Measurements from ENCODE around the gene ANKRD34B. TPM values are rescaled to one million over a fixed set of nuclear protein-coding genes. Genes with fewer than 3 reads are reported as not detected.

ANKRD34B gene
- total and polyA plus RNA-seq, 2 of the 13 experiments (the other 11 are each of a cell fraction or from before 2014, with no cell fraction given) = 0.01 to 0.04 TPM

GRCh38 chr5:80573062-80573461, 3.0 kb upstream of the ANKRD34B start (continued):
- no peak for TF ChIP-seq ZNF12 (CRISPR knock-in tag; IDR thresholded peaks at IDR 0.05)
- TF ChIP-seq TBX2 (CRISPR knock-in tag; IDR thresholded peaks at IDR 0.05; ENCODE audit: borderline replicate concordance) = no peak
- no peak for TF ChIP-seq SUZ12 (IDR thresholded peaks at IDR 0.05; ENCODE audit: low read depth, low read length)
- TF ChIP-seq, protein P1, sequence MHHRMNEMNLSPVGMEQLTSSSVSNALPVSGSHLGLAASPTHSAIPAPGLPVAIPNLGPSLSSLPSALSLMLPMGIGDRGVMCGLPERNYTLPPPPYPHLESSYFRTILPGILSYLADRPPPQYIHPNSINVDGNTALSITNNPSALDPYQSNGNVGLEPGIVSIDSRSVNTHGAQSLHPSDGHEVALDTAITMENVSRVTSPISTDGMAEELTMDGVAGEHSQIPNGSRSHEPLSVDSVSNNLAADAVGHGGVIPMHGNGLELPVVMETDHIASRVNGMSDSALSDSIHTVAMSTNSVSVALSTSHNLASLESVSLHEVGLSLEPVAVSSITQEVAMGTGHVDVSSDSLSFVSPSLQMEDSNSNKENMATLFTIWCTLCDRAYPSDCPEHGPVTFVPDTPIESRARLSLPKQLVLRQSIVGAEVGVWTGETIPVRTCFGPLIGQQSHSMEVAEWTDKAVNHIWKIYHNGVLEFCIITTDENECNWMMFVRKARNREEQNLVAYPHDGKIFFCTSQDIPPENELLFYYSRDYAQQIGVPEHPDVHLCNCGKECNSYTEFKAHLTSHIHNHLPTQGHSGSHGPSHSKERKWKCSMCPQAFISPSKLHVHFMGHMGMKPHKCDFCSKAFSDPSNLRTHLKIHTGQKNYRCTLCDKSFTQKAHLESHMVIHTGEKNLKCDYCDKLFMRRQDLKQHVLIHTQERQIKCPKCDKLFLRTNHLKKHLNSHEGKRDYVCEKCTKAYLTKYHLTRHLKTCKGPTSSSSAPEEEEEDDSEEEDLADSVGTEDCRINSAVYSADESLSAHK (CRISPR knock-in tag; IDR thresholded peaks at IDR 0.05; ENCODE audit: borderline replicate concordance) = no peak
- no peak for TF ChIP-seq EP300 (IDR thresholded peaks at IDR 0.05; ENCODE audit: low read depth in 2 of 2, low read length in 2 of 2)
- TF ChIP-seq EP300 (CRISPR knock-in tag; IDR thresholded peaks at IDR 0.05; ENCODE audit: borderline replicate concordance) = no peak
- TF ChIP-seq ZNF550 (CRISPR knock-in tag; IDR thresholded peaks at IDR 0.05; ENCODE audit: borderline replicate concordance) = no peak
- TF ChIP-seq EZH2 (conservative IDR thresholded peaks at IDR 0.05; ENCODE audit: low read depth, low read length) = no peak
- TF ChIP-seq ZNF124 (CRISPR knock-in tag; IDR thresholded peaks at IDR 0.05) = no peak
- no peak for TF ChIP-seq SOX5 (CRISPR knock-in tag; IDR thresholded peaks at IDR 0.05; ENCODE audit: borderline replicate concordance)

DNA sequence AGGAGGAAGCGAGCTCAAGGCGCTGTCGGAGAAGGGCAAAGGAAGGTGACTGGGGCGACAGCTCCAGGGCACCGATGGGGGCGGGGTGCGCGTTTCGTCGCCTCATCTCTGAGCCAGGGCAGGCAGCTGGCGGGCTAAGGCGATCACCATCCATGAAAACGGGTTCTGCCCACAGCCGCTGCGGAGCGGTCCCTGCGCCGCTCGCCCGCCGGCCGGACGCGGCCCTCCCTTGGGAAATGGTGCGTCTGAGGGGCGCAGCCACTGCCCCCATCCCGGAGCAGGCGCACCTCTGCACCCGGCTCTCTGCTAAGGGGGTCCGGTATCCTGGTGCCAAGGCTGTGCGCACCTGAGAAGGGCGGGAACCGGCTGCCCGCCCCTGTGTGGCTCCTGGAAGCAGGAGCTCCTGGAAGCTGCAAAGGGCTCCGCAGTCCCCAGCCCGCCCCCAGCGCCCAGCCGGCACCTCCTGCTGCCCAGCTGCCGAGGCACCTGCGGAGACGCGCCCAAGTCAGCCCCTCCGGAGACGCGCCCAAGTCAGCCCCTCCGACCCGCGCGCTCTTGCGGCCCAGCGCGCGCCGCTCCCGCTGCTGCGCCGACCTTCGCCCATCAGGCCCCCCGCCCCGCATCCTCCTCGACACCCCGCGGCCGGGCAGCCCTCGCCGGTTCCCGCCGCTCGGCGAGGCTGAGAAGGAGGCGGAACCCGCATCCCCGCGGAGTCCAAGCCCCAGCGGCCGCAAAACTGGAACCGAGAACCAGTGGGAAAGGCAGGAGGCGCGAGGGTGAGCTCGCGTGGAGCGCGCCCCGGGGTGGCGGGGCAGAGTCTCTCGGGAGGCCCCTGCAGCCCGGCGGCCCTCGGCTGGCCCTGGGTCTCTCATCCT, 757 bp downstream of the ANKRD34B start:
- POLR2A ChIA-PET = no interaction called here

More for the DNA sequence above, 757 bp downstream of the ANKRD34B start:
- Histone ChIP-seq H3K4me3 (replicated peaks in 1 of 3; ENCODE audit: insufficient read depth in 1 of 3, low read depth in 2 of 3, low read length in 3 of 3) (peak overlapping the region; percentile 38 to 72 (median 58)), H3K9ac (ENCODE audit: insufficient read depth, low read depth, low read length) (no peak overlapping the region), H3K27ac (ENCODE audit: extremely low read length, insufficient read depth, low read length) (no peak overlapping the region), H3K4me1 (ENCODE audit: insufficient read depth, low read length) (peaks cover 10% of the 10 kb centered on the region; the same call in 1 of the 2 replicates), H3K27me3 (ENCODE audit: control insufficient read depth in 1 of 2, insufficient read depth in 2 of 2, low read length in 2 of 2) (peaks cover 21 to 53% of the 10 kb centered on the region in 2 experiments), H3K79me2 (ENCODE audit: insufficient read depth, low read length) (no peaks in the 10 kb centered on the region), H3K36me3 (replicated peaks in 1 of 2; ENCODE audit: control insufficient read depth in 1 of 2, insufficient read depth in 2 of 2, low read length in 2 of 2) (no peaks in the 10 kb centered on the region), H3K9me3 (ENCODE audit: low read length) (no peaks in the 10 kb centered on the region), H3K4me2 (ENCODE audit: low read depth, low read length) (peak overlapping the region; percentile 69), H4K20me1 (ENCODE audit: insufficient read depth, low read length) (no peaks in the 10 kb centered on the region), H2AFZ (ENCODE audit: low read length) (no peak overlapping the region)
- TF ChIP-seq MTA1 (CRISPR knock-in tag; IDR thresholded peaks at IDR 0.05; ENCODE audit: borderline replicate concordance) (peak; percentile 36; the same call in 1 of the 2 replicates), ZNF605 (CRISPR knock-in tag; IDR thresholded peaks at IDR 0.05) (no peak), ARNT2 (CRISPR knock-in tag; IDR thresholded peaks at IDR 0.05; ENCODE audit: low read depth) (0 out of 2 replicates have a peak, but pooled peaks have one; percentile 1), HNRNPK (IDR thresholded peaks at IDR 0.05; ENCODE audit: low read depth, low read length, poor library complexity, severe bottlenecking) (peak; percentile 18), ZNF704 (CRISPR knock-in tag; IDR thresholded peaks at IDR 0.05; ENCODE audit: borderline replicate concordance) (no peak), SP2 (CRISPR knock-in tag; IDR thresholded peaks at IDR 0.05) (no peak)
- TF ChIP-seq, protein P2, sequence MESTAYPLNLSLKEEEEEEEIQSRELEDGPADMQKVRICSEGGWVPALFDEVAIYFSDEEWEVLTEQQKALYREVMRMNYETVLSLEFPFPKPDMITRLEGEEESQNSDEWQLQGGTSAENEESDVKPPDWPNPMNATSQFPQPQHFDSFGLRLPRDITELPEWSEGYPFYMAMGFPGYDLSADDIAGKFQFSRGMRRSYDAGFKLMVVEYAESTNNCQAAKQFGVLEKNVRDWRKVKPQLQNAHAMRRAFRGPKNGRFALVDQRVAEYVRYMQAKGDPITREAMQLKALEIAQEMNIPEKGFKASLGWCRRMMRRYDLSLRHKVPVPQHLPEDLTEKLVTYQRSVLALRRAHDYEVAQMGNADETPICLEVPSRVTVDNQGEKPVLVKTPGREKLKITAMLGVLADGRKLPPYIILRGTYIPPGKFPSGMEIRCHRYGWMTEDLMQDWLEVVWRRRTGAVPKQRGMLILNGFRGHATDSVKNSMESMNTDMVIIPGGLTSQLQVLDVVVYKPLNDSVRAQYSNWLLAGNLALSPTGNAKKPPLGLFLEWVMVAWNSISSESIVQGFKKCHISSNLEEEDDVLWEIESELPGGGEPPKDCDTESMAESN (CRISPR knock-in tag; conservative IDR thresholded peaks at IDR 0.05) = 0 out of 2 replicates have a peak, but pooled peaks have one; percentile 13
- WGBS (ENCODE audit: low lambda C conversion rate) = 28% methylated on average over 19 of the region's 89 CpGs
- in situ Hi-C loops (cut with HindIII; ENCODE audit: extremely low pct_ligation_motif_present, low pct_unique_long_range_greater_than_20kb) = no loop called here
- BruUV-seq (replicated peaks) = no TSS peak
- intact Hi-C loops (cut with micrococcal nuclease; ENCODE audit: unreplicated experiment) = no loop called here
- peak; percentile 53 for ATAC-seq
- CTCF ChIA-PET (ENCODE audit: low intra/inter-chr PET ratio, low total read pairs) = no interaction called here
- no peak for DNase-seq (ENCODE audit: low spot score)
- no peak for FAIRE-seq
